GM21423 (cell line): ENCODE measurements around the gene GPATCH4.
"Not testable (repeated sequence)": the region's sequence is repeated elsewhere in the genome, so short reads cannot be mapped to it uniquely, and the experiment has no call there.

Experiments used
- ATAC-seq: cut with Tn5 transposase; IDR thresholded peaks from one replicate; pipeline ENCODE4 v1.9.1; 2021; ENCODE audit warnings: mild to moderate bottlenecking, moderate library complexity; ENCODE audit not compliant: unreplicated experiment

GPATCH4 gene

DNA sequence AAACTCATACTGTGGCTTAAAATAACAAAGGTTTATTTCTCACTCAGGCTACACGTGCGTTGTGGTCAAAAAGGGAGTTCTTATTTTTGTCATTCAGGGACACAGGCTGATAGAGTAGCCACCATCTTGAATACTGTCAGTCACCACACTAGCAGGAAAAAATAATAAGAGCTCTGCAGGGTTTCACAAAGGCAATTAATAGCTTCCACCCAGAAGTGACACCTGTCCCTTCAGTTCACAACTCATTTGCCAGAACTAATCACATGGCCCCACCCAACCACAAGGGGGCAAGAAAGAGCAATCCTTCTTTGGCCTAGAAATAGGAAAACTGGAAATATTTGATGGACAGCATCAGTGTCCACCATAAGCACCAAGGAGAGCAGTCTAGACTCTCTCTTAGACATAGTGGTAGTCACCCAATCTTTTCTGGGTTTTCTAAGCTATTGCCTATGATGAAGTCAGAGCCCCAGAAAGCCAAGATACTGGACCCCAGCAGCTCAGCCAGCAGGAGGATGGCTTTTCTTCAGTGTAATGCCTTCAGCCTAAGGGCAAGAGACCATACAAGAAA lies 26.1 kb upstream of the GPATCH4 start:
- no peak for ATAC-seq

- ATAC-seq: no peak
Observed at GRCh38 chr1:156626079-156626438, 24.8 kb upstream of the GPATCH4 start.

DNA sequence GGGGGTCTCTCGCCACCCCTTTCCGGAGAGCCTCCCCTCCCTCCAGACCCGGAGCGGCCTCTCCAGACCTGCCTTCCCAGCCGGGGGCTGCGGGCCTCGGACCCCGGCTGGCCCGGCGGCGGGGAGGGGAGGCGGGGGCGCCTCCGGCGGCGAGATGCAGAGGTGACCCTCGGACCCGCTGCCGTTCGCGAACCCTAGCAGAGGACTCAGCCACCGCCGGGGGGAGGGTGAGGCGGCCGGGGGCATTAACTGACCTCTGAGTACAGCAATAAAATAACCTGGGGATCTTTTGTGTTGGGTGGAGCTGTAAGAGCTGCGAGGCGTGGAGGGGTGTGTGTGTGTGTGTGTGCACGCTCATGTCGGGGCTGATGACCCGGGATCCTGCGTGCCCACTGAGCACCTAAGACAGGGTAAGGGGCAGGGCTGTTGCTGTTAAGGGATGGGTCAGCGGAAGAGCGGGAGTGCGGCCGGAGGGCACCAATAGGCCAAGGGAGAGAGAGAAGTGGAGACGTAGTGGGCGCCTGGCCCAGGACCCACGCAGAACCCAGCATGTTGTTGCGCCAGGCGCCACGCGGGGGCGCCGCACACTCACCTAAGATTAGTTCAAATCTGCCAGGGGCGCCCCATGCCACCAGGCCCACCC lies 24.3 kb upstream of the GPATCH4 start:
- no peak for ATAC-seq

- ATAC-seq: no peak
Observed at GRCh38 chr1:156624814-156625435, 23.6 kb upstream of the GPATCH4 start.

GRCh38 chr1:156623946-156624813 lies 22.9 kb upstream of the GPATCH4 start:
- no peak for ATAC-seq

DNA sequence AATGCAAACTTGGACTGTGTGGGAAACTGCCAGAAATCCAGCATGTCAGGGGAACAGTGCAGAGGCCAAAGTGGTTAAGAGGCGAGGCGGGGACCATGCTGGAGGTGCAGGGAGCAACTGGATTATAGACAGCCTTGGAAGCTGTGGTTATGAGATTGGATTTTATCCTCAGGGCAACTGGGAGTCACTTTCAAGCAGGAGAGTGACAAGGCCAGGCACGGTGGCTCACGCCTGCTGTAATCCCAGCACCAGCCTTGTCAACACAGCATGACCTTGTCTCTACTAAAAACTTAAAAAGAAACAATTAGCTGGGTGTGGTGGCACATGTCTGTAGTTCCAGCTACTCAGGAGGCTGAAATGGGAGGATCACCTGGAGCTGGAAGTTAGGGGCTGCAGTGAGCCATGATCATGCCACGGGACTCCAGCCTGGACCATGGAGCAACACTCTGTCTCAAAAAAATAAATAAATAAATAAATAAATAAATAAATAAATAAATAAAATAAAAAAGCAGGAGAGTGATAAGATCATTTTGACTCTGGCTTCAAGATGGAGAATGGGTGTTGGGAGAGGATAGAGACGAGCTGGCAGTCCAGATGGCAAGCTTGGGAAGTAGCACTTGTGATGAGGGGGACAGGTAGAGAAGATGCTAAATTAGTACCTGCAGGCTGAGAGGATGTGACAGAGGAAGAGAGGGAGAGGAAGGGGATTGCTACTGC lies 21.5 kb upstream of the GPATCH4 start:
- ATAC-seq: no peak

- ATAC-seq: no peak
Observed at GRCh38 chr1:156619582-156619955, 18.3 kb upstream of the GPATCH4 start.

- ATAC-seq: no peak
Observed at GRCh38 chr1:156618853-156619581, 17.7 kb upstream of the GPATCH4 start, which contains the start of gene HAPLN2. HAPLN2 (plus strand) TSS chr1:156619415; CDS start chr1:156623491, 4,076 bp downstream.

GRCh38 chr1:156616463-156616862 lies 15.2 kb upstream of the GPATCH4 start:
- ATAC-seq: no peak

DNA sequence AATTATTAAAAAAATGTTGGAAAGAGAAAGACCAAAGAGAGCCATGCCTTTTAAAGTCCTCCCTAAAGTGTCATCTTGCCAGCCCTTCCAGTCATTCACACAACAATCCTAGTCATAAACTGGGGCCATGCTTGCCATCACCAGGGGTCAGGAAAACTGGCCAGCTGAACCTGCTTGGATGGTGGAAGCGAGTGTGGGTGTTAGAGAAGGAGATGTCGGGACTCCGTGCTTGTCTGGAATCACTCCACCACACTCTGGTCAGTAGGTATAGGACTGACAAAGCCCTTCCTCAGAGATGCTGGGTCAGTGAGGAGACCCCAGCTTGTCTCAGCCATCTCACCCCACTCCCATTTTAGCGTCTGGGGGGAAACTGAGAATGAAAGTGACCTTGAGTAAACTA lies 14.7 kb upstream of the GPATCH4 start:
- no peak for ATAC-seq

DNA sequence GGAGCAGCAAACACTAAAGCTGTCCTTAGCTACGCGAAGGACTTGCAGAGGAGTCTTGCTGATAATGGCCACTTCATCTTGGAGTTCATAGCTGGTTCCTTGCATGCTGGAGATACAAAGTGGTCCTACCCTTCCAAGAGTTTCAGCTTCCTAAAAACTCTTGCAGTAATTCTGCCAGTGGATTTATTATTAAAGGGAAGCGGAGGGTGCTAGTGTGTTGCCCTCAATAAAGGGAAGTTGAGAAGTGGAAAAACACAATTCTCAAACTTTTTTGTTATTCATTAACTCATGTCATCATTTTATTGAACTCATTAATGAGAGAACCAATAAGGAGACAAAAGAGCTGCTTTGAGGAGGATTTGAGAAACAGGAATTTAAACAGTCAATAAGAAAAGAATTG lies 11.4 kb upstream of the GPATCH4 start:
- ATAC-seq: no peak

DNA sequence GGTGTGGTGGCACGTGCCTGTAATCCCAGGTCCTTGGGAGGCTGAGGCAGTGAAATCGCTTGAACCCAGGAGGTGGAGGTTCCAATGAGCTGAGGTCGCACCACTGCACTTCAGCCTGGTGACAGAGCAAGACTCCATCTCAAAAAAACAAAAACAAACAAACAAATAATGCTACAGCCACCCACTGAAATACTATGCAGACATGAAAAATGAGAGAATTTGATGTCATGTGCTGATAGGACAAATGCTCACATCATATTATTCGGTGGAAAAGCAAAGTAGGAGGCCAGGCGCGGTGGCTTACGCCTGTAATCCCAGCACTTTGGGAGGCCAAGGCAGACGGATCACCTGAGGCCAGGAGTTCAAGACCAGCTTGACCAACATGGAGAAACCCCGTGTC lies 8.8 kb upstream of the GPATCH4 start:
- not testable (repeated sequence) for ATAC-seq

DNA sequence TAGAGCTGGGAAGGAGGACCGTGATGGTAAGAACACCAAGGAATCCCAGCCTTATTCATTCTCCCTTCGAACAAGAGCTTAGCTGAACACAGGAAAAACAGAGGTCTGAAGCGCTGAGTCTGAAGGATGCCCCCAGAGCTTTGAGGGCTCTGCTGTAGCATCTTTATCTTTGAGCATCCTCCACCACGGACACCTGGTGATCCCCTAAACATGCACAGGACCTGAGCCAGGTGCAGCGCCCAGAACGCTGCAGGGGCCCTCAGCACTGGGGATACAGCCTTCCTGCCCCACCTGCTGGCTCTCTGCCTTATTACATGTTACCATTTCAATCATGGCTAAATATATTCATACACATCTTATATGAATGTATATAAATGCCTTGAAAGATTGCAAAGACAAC lies 7.7 kb upstream of the GPATCH4 start:
- no peak for ATAC-seq

DNA sequence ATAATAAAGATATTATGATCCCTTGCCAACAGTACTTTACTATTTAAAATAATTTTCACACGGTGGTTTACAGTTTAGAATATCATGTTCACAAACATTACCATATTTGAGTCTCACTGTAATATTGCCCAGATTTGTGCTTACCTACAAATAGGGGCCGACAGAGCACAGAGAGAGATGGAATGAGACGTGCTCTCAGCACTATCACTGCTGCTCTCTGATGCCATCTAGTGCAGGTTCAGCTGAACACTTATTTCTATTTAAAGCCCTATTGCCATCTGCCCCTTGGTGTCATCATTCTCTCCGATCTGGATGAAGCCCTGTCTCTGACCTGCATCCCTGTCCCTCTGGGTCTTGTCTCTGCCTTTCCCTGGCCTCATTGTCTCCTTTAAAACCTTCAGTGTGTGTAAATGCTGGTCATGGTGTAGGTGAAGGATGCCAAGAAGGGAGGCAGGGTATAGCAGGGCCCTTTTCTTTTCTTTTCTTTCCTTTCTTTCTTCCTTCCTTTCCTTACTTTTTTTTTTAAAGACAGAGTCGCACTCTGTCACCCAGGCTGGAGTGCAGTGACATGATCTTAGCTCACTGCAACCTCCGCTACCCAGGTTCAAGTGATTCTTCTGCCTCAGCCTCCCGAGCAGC lies 6.9 kb upstream of the GPATCH4 start:
- no peak for ATAC-seq

- not testable (repeated sequence) for ATAC-seq
Observed at GRCh38 chr1:156607344-156607743, 6.1 kb upstream of the GPATCH4 start.

DNA sequence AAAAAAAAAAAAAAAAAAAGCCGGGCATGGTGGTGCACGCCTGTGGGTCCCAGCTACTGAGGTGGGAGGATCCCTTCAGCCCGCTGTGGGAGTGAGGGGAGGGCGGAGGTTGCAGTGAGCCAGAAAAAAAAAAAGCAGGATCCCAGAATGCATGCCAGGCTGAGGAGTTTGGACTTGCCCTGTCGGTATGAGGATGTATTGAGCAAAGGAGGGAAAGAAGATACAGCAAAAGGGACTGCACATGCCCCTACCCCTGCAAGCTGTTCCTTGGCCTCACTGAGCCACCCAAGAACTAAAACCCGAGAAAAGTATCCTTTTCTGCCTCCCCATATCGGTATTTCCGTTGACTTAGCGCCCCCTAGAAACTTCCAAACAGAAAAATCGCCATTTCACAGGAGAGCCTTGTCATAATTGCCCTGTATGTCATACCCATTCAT lies 1.3 kb upstream of the GPATCH4 start:
- ATAC-seq: no peak

- ATAC-seq: no peak
Observed at GRCh38 chr1:156601892-156602291, 613 bp upstream of the GPATCH4 start.

DNA sequence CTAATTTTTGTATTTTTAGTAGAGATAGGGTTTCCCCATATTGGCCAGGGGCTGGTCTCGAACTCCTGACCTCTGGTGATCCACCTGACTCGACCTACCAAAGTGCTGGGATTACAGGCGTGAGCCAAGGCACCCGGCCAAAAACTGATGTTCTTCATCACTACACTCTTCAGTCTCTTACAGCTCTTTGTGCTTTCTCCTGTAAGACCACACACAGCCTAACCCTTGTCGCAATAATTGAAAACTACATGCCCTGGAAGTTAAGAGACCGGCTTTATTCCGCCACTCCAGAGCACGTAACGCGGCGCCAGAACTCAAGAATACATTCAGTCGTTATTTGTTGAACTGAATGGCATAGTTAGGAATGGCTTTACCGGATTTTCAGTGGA lies 552 bp downstream of the GPATCH4 start:
- no peak for ATAC-seq

DNA sequence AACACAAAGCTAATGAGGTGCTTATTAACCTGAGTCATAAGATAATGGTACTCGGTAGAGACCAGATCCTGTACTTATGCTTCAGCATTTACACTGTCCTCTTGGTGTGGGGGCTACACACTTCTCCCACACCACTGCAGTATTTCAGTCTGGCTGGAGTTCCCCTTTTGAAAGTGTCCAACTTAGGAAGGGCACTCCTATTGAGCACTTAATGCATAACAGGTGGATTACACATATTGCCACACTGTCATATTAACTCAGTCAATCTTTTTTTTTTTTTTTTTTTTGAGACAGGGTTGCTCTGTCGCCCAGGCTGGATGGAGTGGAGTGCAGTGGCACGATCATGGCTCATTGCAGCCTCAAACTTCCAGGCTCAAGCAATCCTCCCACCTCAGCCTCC lies 1.5 kb downstream of the GPATCH4 start:
- ATAC-seq: no peak
